PC-3 (cell line): ENCODE measurements around the gene PARK7. TPM values are rescaled to one million over a fixed set of nuclear protein-coding genes. Genes with fewer than 3 reads are reported as not detected.
"Not testable (repeated sequence)": the region's sequence is repeated elsewhere in the genome, so short reads cannot be mapped to it uniquely, and the experiment has no call there.

ENCODE experiments used
- ATAC-seq: fragments of 200-7000 bp; cut with Tn5 transposase; 2 replicates; pipeline ENCODE4 v1.9.1; 2020; ENCODE audit warnings: mild to moderate bottlenecking, moderate library complexity
- BruUV-seq: library from RNA; stranded (reverse); fragments of 400-500 nt; replicated peaks from 2 replicates; lab custom pipeline; 2021; lab: Mats Ljungman, UMichigan
- CTCF ChIA-PET: fragments of 300-600 bp; sonication (Branson Sonifier 250); formaldehyde crosslinking; loops from one replicate; lab custom pipeline; 2022; ENCODE audit warnings: antibody characterized with exemption; lab: Charles Lee
- POLR2A ChIA-PET: fragments of 300-600 bp; sonication (Branson Sonifier 250); formaldehyde crosslinking; loops from one replicate; lab custom pipeline; 2022; ENCODE audit warnings: antibody characterized with exemption; ENCODE audit not compliant: unreplicated experiment; lab: Charles Lee
- DNase-seq: peaks from one replicate; pipeline ENCODE4 v3.0.0-alpha.2; 2015
- H2AFZ ChIP-seq: fragments of 300-600 bp; sonication (generic); 2 replicates; pipeline ENCODE4 v1.6.0; 2016; ENCODE audit warnings: antibody characterized with exemption, low read length
- H3F3A ChIP-seq: fragments of 300-600 bp; sonication (generic); one replicate; pipeline ENCODE4 v1.6.0; 2017; ENCODE audit warnings: antibody characterized with exemption, low read length, control low read depth, mild to moderate bottlenecking; ENCODE audit not compliant: unreplicated experiment
- H3K27ac ChIP-seq: fragments of 300-600 bp; sonication (generic); 2 replicates; pipeline ENCODE4 v1.5.1; 2016; ENCODE audit warnings: mild to moderate bottlenecking, low read length
- H3K27me3 ChIP-seq: fragments of 300-600 bp; sonication (generic); 2 replicates; pipeline ENCODE4 v1.6.1; 2016; ENCODE audit warnings: low read length, mixed read lengths
- H3K36me3 ChIP-seq: fragments of 300-600 bp; sonication (generic); 2 replicates; pipeline ENCODE4 v1.6.1; 2016; ENCODE audit warnings: low read depth, mixed run types, low read length, mixed read lengths
- H3K4me1 ChIP-seq: fragments of 300-600 bp; sonication (generic); 2 replicates; pipeline ENCODE4 v1.5.1; 2016; ENCODE audit warnings: low read length; ENCODE audit not compliant: insufficient read depth
- H3K4me2 ChIP-seq: fragments of 300-600 bp; sonication (generic); 2 replicates; pipeline ENCODE4 v1.6.0; 2016; ENCODE audit warnings: low read length
- H3K4me3 ChIP-seq: fragments of 300-600 bp; sonication (generic); 2 replicates; pipeline ENCODE4 v1.5.1; 2016; ENCODE audit warnings: mild to moderate bottlenecking, low read length, mixed read lengths
- H3K79me2 ChIP-seq: fragments of 300-600 bp; sonication (generic); 2 replicates; pipeline ENCODE4 v1.6.1; 2017; ENCODE audit warnings: low read length, mixed read lengths
- H3K9ac ChIP-seq: fragments of 300-600 bp; sonication (generic); 2 replicates; pipeline ENCODE4 v1.6.0; 2016; ENCODE audit warnings: mild to moderate bottlenecking, low read length
- H3K9me2 ChIP-seq: fragments of 300-600 bp; sonication (generic); replicated peaks from 2 replicates; pipeline ENCODE4 v1.6.1; 2016; ENCODE audit warnings: mixed run types, low read length, mixed read lengths
- H3K9me3 ChIP-seq: fragments of 300-600 bp; sonication (generic); 2 replicates; pipeline ENCODE4 v1.6.1; 2016; ENCODE audit warnings: low read length, mixed read lengths
- H4K20me1 ChIP-seq: fragments of 300-600 bp; sonication (generic); 2 replicates; pipeline ENCODE4 v1.6.1; 2016; ENCODE audit warnings: low read length, mixed read lengths
- CTCF ChIP-seq: fragments of 300-600 bp; sonication (generic); conservative IDR thresholded peaks from 2 replicates; pipeline ENCODE4 v1.5.1; 2017; ENCODE audit warnings: antibody characterized with exemption, low read depth, mild to moderate bottlenecking, low read length
- EZH2 ChIP-seq: fragments of 300-600 bp; sonication (generic); IDR thresholded peaks from one replicate; pipeline ENCODE4 v1.6.1; 2017; ENCODE audit warnings: antibody characterized with exemption, mild to moderate bottlenecking, low read length; ENCODE audit not compliant: unreplicated experiment
- EZH2phosphoT487 ChIP-seq: fragments of 300-600 bp; sonication (generic); IDR thresholded peaks from 2 replicates; pipeline ENCODE4 v1.6.1; 2018; ENCODE audit warnings: mild to moderate bottlenecking, antibody characterized with exemption, low read length, borderline replicate concordance
- intact Hi-C: fragments of 100-400 bp; cut with micrococcal nuclease; formaldehyde crosslinking; loops from 2 replicates; pipeline ENCODE4 v1.9.0; 2023
- total RNA-seq: library from RNA; depleted of rRNA; stranded (reverse); fragments of >200 nt; gene quantifications from 2 replicates; pipeline ENCODE4 v1.2.3, GENCODE V29; 2014

Gene PARK7
- total RNA-seq, 1 experiment from 2014 or later, result 316 TPM

- no peaks in the 10 kb centered on the region for H3F3A ChIP-seq
- ChIA-PET CTCF (interaction anchor here (0.5 kb wide), 1 partner anchor 29 kb away, joined by 5 read pairs; no protein-coding TSS in a partner anchor), POLR2A (no interaction called here)
- H3K4me1 ChIP-seq, result peaks cover 9% of the 10 kb centered on the region; the same call in 1 of the 2 replicates
- no peaks in the 10 kb centered on the region for H3K9me3 ChIP-seq
- H3K36me3 ChIP-seq, result no peaks in the 10 kb centered on the region
- H3K79me2 ChIP-seq, result no peaks in the 10 kb centered on the region
- ATAC-seq (peak; percentile 76), DNase-seq (peak; percentile 45)
- intact Hi-C loops, result no loop called here
- H2AFZ ChIP-seq, result peak overlapping the region; percentile 76
- H4K20me1 ChIP-seq, result no peaks in the 10 kb centered on the region
- H3K27me3 ChIP-seq, result peaks cover 24% of the 10 kb centered on the region
- H3K9ac ChIP-seq, result no peak overlapping the region
- H3K27ac ChIP-seq, result no peak overlapping the region
- H3K9me2 ChIP-seq, result no peaks in the 10 kb centered on the region
- peak overlapping the region; percentile 42 for H3K4me3 ChIP-seq
- H3K4me2 ChIP-seq, result peak overlapping the region; percentile 73
- no TSS peak for BruUV-seq
- TF ChIP-seq CTCF (no peak; the same call in 1 of the 2 replicates), EZH2phosphoT487 (no peak), EZH2 (no peak)
Observed at GRCh38 chr1:7942214-7942921, 19.1 kb upstream of the PARK7 start.

DNA sequence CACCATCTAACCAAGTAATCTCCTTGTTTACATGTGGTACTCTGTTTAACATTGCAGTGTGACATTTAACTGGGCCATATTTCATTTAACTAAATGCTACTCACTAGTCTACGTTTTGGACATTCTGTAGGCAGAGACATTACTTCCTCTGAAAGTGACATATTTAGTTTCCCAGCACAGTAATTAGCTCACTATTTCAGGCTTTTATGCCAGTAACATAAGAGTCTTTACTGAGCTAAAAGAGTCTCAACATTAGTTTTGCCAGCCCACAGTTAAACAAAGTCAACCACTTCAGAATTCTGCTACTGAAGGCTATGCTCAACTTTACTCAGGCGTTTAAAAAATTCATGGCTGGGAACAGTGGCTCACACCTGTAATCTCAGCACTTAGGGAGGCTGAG, 18.3 kb upstream of the PARK7 start:
- Histone ChIP-seq H2AFZ (no peak overlapping the region), H3K27ac (no peak overlapping the region), H3K9ac (no peak overlapping the region), H4K20me1 (no peaks in the 10 kb centered on the region), H3K27me3 (peaks cover 24% of the 10 kb centered on the region), H3K4me3 (no peak overlapping the region), H3F3A (no peaks in the 10 kb centered on the region), H3K79me2 (no peaks in the 10 kb centered on the region), H3K4me2 (no peak overlapping the region), H3K9me3 (no peaks in the 10 kb centered on the region), H3K4me1 (peaks cover 9% of the 10 kb centered on the region; the same call in 1 of the 2 replicates), H3K36me3 (no peaks in the 10 kb centered on the region), H3K9me2 (no peaks in the 10 kb centered on the region)
- no peak for ATAC-seq
- ChIA-PET CTCF (interaction anchor here (1.0 kb wide), 1 partner anchor 190 kb away, joined by 3 read pairs; no protein-coding TSS in a partner anchor), POLR2A (no interaction called here)
- DNase-seq, result no peak
- TF ChIP-seq CTCF (no peak), EZH2phosphoT487 (no peak), EZH2 (no peak)
- BruUV-seq, result no TSS peak
- intact Hi-C loops, result no loop called here

- Histone ChIP-seq H3K9me3 (no peaks in the 10 kb centered on the region), H2AFZ (no peak overlapping the region), H3K36me3 (no peaks in the 10 kb centered on the region), H3F3A (no peaks in the 10 kb centered on the region), H3K27ac (no peak overlapping the region), H4K20me1 (no peaks in the 10 kb centered on the region), H3K9me2 (no peaks in the 10 kb centered on the region), H3K27me3 (no peaks in the 10 kb centered on the region), H3K4me1 (peaks cover 5% of the 10 kb centered on the region), H3K4me2 (no peak overlapping the region; the same call in 1 of the 2 replicates), H3K79me2 (no peaks in the 10 kb centered on the region), H3K9ac (no peak overlapping the region), H3K4me3 (no peak overlapping the region)
- no TSS peak for BruUV-seq
- intact Hi-C loops, result no loop called here
- POLR2A ChIA-PET, result no interaction called here
- CTCF ChIA-PET, result interaction anchor here (0.6 kb wide), 1 partner anchor 9 kb away, joined by 3 read pairs; no protein-coding TSS in a partner anchor
- DNase-seq (peak; percentile 81), ATAC-seq (peak; percentile 82)
- TF ChIP-seq CTCF (no peak), EZH2phosphoT487 (no peak), EZH2 (no peak)
Observed at GRCh38 chr1:7948960-7949359, 12.6 kb upstream of the PARK7 start.

GRCh38 chr1:7952791-7953190, 8.7 kb upstream of the PARK7 start:
- H3K79me2 ChIP-seq, H3K4me3 ChIP-seq, H3K27ac ChIP-seq, H3K4me1 ChIP-seq, intact Hi-C loops, H3F3A ChIP-seq, ATAC-seq, H3K27me3 ChIP-seq, CTCF ChIA-PET, H2AFZ ChIP-seq, H3K9me2 ChIP-seq, DNase-seq, POLR2A ChIA-PET, H3K36me3 ChIP-seq, H3K4me2 ChIP-seq, BruUV-seq, H4K20me1 ChIP-seq, H3K9me3 ChIP-seq, H3K9ac ChIP-seq: not testable (repeated sequence)
